Upper lobe of right lung (tissue), 1 donor: ENCODE data around the gene IL32. TPM values are rescaled to one million over a fixed set of nuclear protein-coding genes. Genes with fewer than 3 reads are reported as not detected.
"Not testable (repeated sequence)": the region's sequence is repeated elsewhere in the genome, so short reads cannot be mapped to it uniquely, and the experiment has no call there.

Experiments used
- ATAC-seq: fragments of 200-7000 bp; cut with Tn5 transposase; one replicate; pipeline ENCODE4 v1.9.1; 2020; ENCODE audit warnings: mild to moderate bottlenecking, moderate library complexity
- DNase-seq: peaks from one replicate; pipeline ENCODE4 v3.0.0-alpha.2; 2020
- H3K27ac ChIP-seq: fragments of 200-600 bp; one replicate; pipeline ENCODE4 v1.8.0; 2022
- H3K27me3 ChIP-seq: fragments of 200-600 bp; one replicate; pipeline ENCODE4 v1.8.0; 2022; ENCODE audit warnings: mild to moderate bottlenecking
- H3K36me3 ChIP-seq: fragments of 200-600 bp; one replicate; pipeline ENCODE4 v1.8.0; 2022
- H3K4me1 ChIP-seq: fragments of 200-600 bp; one replicate; pipeline ENCODE4 v1.8.0; 2022
- H3K4me3 ChIP-seq: fragments of 200-600 bp; one replicate; pipeline ENCODE4 v1.8.0; 2022; ENCODE audit warnings: mild to moderate bottlenecking
- H3K9me3 ChIP-seq: fragments of 200-600 bp; one replicate; pipeline ENCODE4 v1.8.0; 2022
- intact Hi-C: fragments of 100-400 bp; cut with DNase I; formaldehyde crosslinking; loops from one replicate; pipeline ENCODE4 v1.11.0; 2022
- total RNA-seq: library from RNA; stranded (reverse); fragmentation: NEBNext Ultra II Directional; extraction: Animal tissue kit (Norgen Biotek cat#: 25700); gene quantifications from one replicate; pipeline ENCODE4 v1.2.1, GENCODE V29; 2021
- TF ChIP-seq, protein P1 (sequence below): fragments of 200-600 bp; IDR thresholded peaks from one replicate; pipeline ENCODE4 v1.8.0; 2022; ENCODE audit warnings: antibody characterized with exemption
- donor health status: DM: no; HTN: yes; CAD: no; lungs with severe emphysema.

Gene IL32
- total RNA-seq, 1 donor from 2014 or later: 91.5 TPM

DNA sequence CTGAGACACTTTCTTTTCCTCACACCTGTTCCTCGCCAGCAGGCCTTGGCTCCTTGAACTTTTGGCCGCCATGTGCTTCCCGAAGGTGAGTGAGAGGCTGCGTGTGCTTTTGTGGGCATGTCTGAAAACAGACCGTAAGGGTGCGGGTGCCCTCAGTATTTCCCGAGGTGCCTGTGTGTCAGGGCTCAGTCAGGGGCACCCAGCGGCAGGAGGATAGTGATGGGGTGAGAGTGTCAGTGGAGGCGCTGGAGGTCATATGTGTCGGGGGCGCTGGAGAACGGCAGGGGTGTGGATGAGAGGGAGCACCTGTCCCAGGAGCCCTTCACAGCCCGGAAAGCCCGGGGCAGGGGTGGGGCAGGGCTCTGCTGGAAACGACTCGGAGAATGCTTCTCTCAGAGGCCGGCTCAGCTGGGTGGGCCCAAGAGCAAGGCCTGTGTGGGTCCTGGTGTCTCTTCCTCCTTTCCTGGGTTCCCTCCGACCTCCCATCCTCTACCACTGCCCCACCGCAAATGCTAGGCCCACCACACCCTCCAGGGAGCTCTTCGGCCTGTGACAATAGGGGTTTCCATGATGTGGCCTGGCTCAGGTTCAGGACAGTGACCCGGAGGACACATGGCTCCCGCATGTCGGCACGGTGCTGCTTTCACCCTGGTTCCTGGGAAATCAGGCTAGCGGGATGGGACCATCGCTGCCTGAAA lies 451 bp downstream of the IL32 start:
- intact Hi-C loops: no loop called here
- peak overlapping the region; percentile 52 for H3K4me3 ChIP-seq

DNA sequence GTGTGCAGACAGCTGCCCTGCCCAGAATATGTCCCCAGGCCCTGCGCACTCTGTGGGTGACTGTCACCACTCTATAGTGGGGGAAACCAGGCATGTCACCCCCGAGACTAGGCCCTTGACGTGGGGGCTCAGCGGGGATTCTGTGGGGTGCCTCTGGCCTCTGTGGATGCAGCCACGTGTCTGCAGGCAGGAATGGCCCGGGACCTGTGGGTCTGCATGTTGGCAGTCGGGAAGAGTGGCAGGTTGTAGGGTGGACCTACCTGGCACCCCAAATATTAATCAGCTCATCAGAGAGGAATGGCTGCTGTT lies 954 bp downstream of the IL32 start:
- H3K36me3 ChIP-seq: no peaks in the 10 kb centered on the region
- H3K27me3 ChIP-seq: no peaks in the 10 kb centered on the region
- TF ChIP-seq, protein P1, sequence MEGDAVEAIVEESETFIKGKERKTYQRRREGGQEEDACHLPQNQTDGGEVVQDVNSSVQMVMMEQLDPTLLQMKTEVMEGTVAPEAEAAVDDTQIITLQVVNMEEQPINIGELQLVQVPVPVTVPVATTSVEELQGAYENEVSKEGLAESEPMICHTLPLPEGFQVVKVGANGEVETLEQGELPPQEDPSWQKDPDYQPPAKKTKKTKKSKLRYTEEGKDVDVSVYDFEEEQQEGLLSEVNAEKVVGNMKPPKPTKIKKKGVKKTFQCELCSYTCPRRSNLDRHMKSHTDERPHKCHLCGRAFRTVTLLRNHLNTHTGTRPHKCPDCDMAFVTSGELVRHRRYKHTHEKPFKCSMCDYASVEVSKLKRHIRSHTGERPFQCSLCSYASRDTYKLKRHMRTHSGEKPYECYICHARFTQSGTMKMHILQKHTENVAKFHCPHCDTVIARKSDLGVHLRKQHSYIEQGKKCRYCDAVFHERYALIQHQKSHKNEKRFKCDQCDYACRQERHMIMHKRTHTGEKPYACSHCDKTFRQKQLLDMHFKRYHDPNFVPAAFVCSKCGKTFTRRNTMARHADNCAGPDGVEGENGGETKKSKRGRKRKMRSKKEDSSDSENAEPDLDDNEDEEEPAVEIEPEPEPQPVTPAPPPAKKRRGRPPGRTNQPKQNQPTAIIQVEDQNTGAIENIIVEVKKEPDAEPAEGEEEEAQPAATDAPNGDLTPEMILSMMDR: no peak
- DNase-seq: no peak
- peak overlapping the region; percentile 76 for H3K27ac ChIP-seq
- peaks cover 7% of the 10 kb centered on the region for H3K4me1 ChIP-seq
- peak overlapping the region; percentile 52 for H3K4me3 ChIP-seq
- ATAC-seq: no peak
- intact Hi-C loops: no loop called here
- no peaks in the 10 kb centered on the region for H3K9me3 ChIP-seq

More for the DNA sequence above, 451 bp downstream of the IL32 start:
- Histone ChIP-seq H3K4me1 (peaks cover 7% of the 10 kb centered on the region), H3K27me3 (no peaks in the 10 kb centered on the region), H3K9me3 (no peaks in the 10 kb centered on the region), H3K27ac (peak overlapping the region; percentile 76), H3K36me3 (no peaks in the 10 kb centered on the region)
- TF ChIP-seq, protein P1: no peak
- ATAC-seq (peak; percentile 13), DNase-seq (no peak)

DNA sequence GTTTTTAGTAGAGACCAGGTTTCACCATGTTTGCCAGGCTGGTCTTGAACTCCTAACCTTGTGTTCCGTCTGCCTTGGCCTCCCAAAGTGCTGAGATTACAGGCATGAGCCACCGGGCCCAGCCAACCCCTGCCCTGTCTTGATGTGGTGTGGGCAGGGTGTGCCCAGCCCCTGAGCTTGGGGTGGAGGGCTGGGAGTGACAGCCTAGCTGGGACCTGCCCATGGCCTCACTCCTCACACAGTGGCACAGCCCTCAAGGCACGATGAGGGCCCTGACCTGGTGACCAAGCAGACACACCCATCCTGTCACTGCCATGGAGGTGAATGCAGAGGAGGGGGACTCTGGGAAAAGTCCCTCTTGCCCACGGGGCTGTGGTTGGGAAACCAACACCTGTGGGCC lies 3.0 kb downstream of the IL32 start:
- no peak overlapping the region for H3K27ac ChIP-seq
- peaks cover 7% of the 10 kb centered on the region for H3K4me1 ChIP-seq
- H3K27me3 ChIP-seq: no peaks in the 10 kb centered on the region
- DNase-seq: no peak
- no peaks in the 10 kb centered on the region for H3K36me3 ChIP-seq
- TF ChIP-seq, protein P1: no peak
- intact Hi-C loops: no loop called here
- peak overlapping the region; percentile 35 for H3K4me3 ChIP-seq
- H3K9me3 ChIP-seq: no peaks in the 10 kb centered on the region
- ATAC-seq: no peak

DNA sequence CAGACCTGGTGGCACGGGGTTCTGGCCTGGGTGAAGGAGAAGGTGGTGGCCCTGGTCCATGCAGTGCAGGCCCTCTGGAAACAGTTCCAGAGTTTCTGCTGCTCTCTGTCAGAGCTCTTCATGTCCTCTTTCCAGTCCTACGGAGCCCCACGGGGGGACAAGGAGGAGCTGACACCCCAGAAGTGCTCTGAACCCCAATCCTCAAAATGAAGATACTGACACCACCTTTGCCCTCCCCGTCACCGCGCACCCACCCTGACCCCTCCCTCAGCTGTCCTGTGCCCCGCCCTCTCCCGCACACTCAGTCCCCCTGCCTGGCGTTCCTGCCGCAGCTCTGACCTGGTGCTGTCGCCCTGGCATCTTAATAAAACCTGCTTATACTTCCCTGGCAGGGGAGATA lies 3.7 kb downstream of the IL32 start:
- intact Hi-C loops: not testable (repeated sequence)

DNA sequence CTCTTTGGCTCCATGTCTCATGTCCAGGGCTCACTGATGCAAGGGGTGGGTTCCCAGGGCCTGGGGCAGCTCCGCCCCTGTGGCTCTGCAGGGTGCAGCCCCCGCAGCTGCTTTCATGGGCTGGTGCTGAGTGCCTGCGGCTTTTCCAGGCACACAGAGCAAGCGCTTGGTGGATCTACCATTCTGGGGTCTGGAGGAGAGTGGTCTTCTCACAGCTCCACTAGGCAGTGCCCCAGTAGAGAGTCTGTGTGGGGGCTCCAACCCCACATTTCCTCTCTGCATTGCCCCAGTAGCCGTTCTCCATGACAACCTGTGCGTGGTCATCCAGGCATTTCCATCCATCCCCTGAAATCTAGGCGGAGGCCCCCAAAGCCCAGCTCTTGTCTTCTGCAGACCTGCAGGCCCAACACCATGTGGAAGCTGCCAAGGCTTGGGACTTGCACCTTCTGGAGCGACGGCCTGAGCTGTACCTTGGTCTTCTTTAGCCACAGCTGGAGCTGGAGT lies 5.2 kb downstream of the IL32 start:
- DNase-seq (no peak), ATAC-seq (no peak)
- Histone ChIP-seq H3K36me3 (no peaks in the 10 kb centered on the region), H3K4me1 (peaks cover 7% of the 10 kb centered on the region), H3K27ac (no peak overlapping the region), H3K9me3 (no peaks in the 10 kb centered on the region), H3K4me3 (no peak overlapping the region), H3K27me3 (no peaks in the 10 kb centered on the region)
- intact Hi-C loops: no loop called here
- TF ChIP-seq, protein P1: no peak

More for the DNA sequence above, 3.7 kb downstream of the IL32 start:
- H3K27me3 ChIP-seq, H3K4me1 ChIP-seq, ATAC-seq, H3K27ac ChIP-seq, DNase-seq, H3K9me3 ChIP-seq, H3K36me3 ChIP-seq, H3K4me3 ChIP-seq: not testable (repeated sequence)

DNA sequence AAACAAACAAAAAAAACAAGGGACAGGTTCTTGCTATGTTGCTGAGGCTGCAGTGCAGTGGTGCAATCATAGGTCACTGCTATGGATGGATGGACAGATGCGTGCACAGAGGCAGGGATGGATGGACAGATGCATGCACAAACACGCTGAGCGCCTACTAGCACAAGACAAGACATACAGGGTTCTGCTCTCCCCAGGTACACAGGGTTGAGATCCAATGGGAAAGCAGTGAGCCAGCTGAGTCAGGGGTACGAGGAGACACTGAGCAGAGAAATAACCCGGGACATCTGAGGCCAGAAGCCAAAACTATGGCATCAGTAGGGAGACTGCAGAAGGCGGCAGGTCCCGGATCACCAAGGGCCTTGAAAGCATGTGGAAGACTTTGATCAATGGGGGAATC lies 6.2 kb downstream of the IL32 start:
- intact Hi-C loops: no loop called here
- TF ChIP-seq, protein P1: no peak
- H3K4me3 ChIP-seq: no peak overlapping the region
- DNase-seq (no peak), ATAC-seq (no peak)
- no peaks in the 10 kb centered on the region for H3K9me3 ChIP-seq
- no peaks in the 10 kb centered on the region for H3K27me3 ChIP-seq
- no peaks in the 10 kb centered on the region for H3K36me3 ChIP-seq
- H3K4me1 ChIP-seq: no peaks in the 10 kb centered on the region
- no peak overlapping the region for H3K27ac ChIP-seq

DNA sequence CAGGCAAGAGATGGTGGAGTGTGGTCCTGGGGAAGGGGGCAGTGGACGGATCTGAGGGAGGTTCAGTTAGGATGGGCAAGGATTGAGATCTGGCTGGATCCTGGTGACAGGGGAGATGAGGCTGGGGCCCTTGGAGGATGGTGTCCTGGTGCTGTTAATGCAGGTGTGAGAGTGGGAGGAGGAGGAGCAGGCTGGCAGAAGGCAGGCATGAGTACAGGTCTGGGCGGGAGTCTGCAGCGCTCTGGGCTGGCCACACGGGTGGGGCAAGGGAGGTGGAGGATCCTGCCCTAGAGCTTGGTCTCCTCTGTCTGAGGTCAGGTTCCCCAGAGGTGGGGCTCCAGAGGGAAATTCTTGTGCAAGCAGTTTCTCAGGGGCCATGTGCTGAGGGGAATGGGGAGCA lies 6.7 kb downstream of the IL32 start:
- H3K4me1 ChIP-seq, H3K27me3 ChIP-seq, H3K4me3 ChIP-seq, intact Hi-C loops, DNase-seq, H3K36me3 ChIP-seq, H3K27ac ChIP-seq, H3K9me3 ChIP-seq: not testable (repeated sequence)
- peak; percentile 3 for ATAC-seq

DNA sequence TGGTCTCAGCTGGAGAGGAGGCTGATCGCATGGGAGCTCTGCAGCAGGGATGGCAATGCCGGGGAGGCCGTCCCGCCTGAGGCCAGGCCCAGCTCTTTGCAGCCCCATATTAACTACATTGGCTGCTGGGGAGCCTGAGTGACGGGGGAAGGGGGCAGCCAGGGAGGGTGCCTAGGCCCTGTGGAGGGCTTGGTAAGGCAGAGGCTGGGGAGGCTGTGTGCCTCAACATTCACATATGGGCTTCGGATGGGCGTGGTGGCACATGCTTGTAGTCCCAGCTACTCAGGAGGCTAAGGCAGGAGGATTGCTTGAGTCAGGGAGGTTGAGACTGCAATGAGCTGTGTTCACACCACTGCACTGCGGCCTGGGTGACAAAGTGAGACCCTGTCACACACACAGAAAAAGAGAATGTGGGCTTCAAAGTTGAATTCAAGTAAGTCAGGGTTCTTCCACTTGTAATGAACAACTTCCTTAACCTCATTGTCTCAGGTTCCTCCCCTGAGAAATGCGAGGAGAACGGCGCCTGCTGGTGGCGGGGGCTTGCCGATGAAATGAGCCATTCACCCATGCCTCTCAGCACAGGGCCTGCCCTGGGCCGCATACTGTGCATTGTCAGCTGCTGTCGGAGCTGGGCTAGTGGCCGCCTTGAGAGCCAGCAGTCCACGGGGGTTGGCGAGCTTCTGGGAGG lies 7.3 kb downstream of the IL32 start:
- H3K9me3 ChIP-seq, H3K27me3 ChIP-seq, H3K27ac ChIP-seq, DNase-seq, intact Hi-C loops, H3K36me3 ChIP-seq, H3K4me3 ChIP-seq, H3K4me1 ChIP-seq: not testable (repeated sequence)
- ATAC-seq: peak; percentile 8
